Measurements from ENCODE around the gene ADPRHL1.

- TF ChIP-seq POLR2A (IDR thresholded peaks at IDR 0.05; ENCODE audit: low read depth, low read length): no peak
- TF ChIP-seq POLR2AphosphoS5 (IDR thresholded peaks at IDR 0.05; ENCODE audit: low read depth, low read length): no peak
- no peak for TF ChIP-seq SPI1 (IDR thresholded peaks at IDR 0.05; ENCODE audit: low read depth, low read length)
- TF ChIP-seq TAF1 (IDR thresholded peaks at IDR 0.05; ENCODE audit: low read depth, low read length): no peak
- no peak for TF ChIP-seq PAX5 (IDR thresholded peaks at IDR 0.05; ENCODE audit: insufficient read depth, low read length, severe bottlenecking)
Measured at GRCh38 chr13:113455384-113455783, 2.1 kb upstream of the ADPRHL1 start.
